ENCODE measurements around the gene FAM222B.
A peak's percentile ranks its signal among the peaks of the same experiment; 100 is the strongest.
"Not testable (repeated sequence)": the region's sequence is repeated elsewhere in the genome, so short reads cannot be mapped to it uniquely, and the experiment has no call there.

Gene FAM222B

GRCh38 chr17:28871056-28871579 lies 28.5 kb upstream of the FAM222B start:
- DNase-seq (ENCODE audit: low read depth in 3 of 3): peak in 2 of 3 donors; percentile 14 to 21

- no peak for DNase-seq (ENCODE audit: low read depth in 3 of 3)
Observed at GRCh38 chr17:28867276-28867675, 24.7 kb upstream of the FAM222B start.

- DNase-seq (ENCODE audit: low read depth in 3 of 3): no peak
Observed at GRCh38 chr17:28865946-28866752, 23.6 kb upstream of the FAM222B start.

GRCh38 chr17:28864991-28865849 lies 22.6 kb upstream of the FAM222B start:
- DNase-seq (ENCODE audit: low read depth in 3 of 3): no peak

GRCh38 chr17:28863953-28864352 lies 21.4 kb upstream of the FAM222B start:
- DNase-seq (ENCODE audit: low read depth in 3 of 3): no peak

- no peak for DNase-seq (ENCODE audit: low read depth in 3 of 3)
Observed at GRCh38 chr17:28862561-28862960, 20.0 kb upstream of the FAM222B start.

- DNase-seq (ENCODE audit: low read depth in 3 of 3): no peak
Observed at GRCh38 chr17:28861393-28862203, 19.0 kb upstream of the FAM222B start.

GRCh38 chr17:28860363-28860808 lies 17.8 kb upstream of the FAM222B start:
- DNase-seq (ENCODE audit: low read depth in 3 of 3): no peak

GRCh38 chr17:28858801-28859355 lies 16.3 kb upstream of the FAM222B start:
- DNase-seq (ENCODE audit: low read depth in 3 of 3): no peak

- no peak for DNase-seq (ENCODE audit: low read depth in 3 of 3)
Observed at GRCh38 chr17:28857905-28858800, 15.6 kb upstream of the FAM222B start.

- no peak for DNase-seq (ENCODE audit: low read depth in 3 of 3)
Observed at GRCh38 chr17:28856028-28856574, 13.5 kb upstream of the FAM222B start.

GRCh38 chr17:28855336-28855679 lies 12.7 kb upstream of the FAM222B start:
- DNase-seq (ENCODE audit: low read depth in 3 of 3): no peak

GRCh38 chr17:28854457-28855335 lies 12.1 kb upstream of the FAM222B start, which contains the start of gene ERAL1:
ERAL1 (plus strand) TSS chr17:28855016; CDS start chr17:28855035, 19 bp downstream.
- peak; percentile 67 to 81 (median 77) for DNase-seq (ENCODE audit: low read depth in 3 of 3)

- no peak for DNase-seq (ENCODE audit: low read depth in 3 of 3)
Observed at GRCh38 chr17:28853295-28853694, 10.7 kb upstream of the FAM222B start.

- no peak for DNase-seq (ENCODE audit: low read depth in 3 of 3)
Observed at GRCh38 chr17:28849281-28849680, 6.7 kb upstream of the FAM222B start.

- peak; percentile 40 to 66 (median 57) for DNase-seq (ENCODE audit: low read depth in 3 of 3)
Observed at GRCh38 chr17:28848667-28849066, 6.1 kb upstream of the FAM222B start.

GRCh38 chr17:28846699-28847098 lies 4.1 kb upstream of the FAM222B start:
- not testable (repeated sequence) for DNase-seq (ENCODE audit: low read depth in 3 of 3)

- no peak for DNase-seq (ENCODE audit: low read depth in 3 of 3)
Observed at GRCh38 chr17:28846231-28846630, 3.6 kb upstream of the FAM222B start.

- no peak for DNase-seq (ENCODE audit: low read depth in 3 of 3)
Observed at GRCh38 chr17:28843816-28844148, 1.2 kb upstream of the FAM222B start.

All from stimulated activated CD4-positive, alpha-beta T cell treated with anti-CD3 and anti-CD28 coated beads, TNF-alpha, amount 100 ng/mL, for 48 hours (primary cell).